Endothelial cell of umbilical vein (primary cell): ENCODE measurements around the gene KIFC3. TPM values are rescaled to one million over a fixed set of nuclear protein-coding genes. Genes with fewer than 3 reads are reported as not detected.

Experiments used
- BruUV-seq: library from RNA; stranded (reverse); fragments of 400-500 nt; replicated peaks from 2 replicates; lab custom pipeline; 2021; lab: Mats Ljungman, UMichigan
- CTCF ChIA-PET: fragments of 300-600, 350-600 bp; sonication (Branson Sonifier 250); formaldehyde crosslinking; loops from one replicate; lab custom pipeline; 2021; ENCODE audit warnings: antibody characterized with exemption, inconsistent platforms; lab: Charles Lee
- POLR2A ChIA-PET: fragments of 300-600, 350-600 bp; sonication (Branson Sonifier 250); formaldehyde crosslinking; loops from one replicate; lab custom pipeline; 2021; ENCODE audit warnings: antibody characterized with exemption, inconsistent platforms; lab: Charles Lee
- DNase-seq: peaks from one replicate; pipeline ENCODE4 v3.0.0-alpha.2; 2011; ENCODE audit warnings: low read depth, low spot score
- FAIRE-seq: peaks from 2 replicates; lab custom pipeline; 2011; peaks lifted over from hg19 to GRCh38; lab: Jason Lieb, UNC
- H2AFZ ChIP-seq: 2 replicates; pipeline ENCODE4 v1.6.0; 2012; ENCODE audit warnings: low read depth, low read length, control low read depth, inconsistent platforms
- H3K27ac ChIP-seq: 2 replicates; pipeline ENCODE4 v1.5.1; 2011; ENCODE audit warnings: low read depth, mild to moderate bottlenecking, control low read depth, low read length, moderate library complexity; ENCODE audit not compliant: insufficient read depth
- H3K27me3 ChIP-seq, 2 experiments: 2 replicates each; pipeline versions ENCODE4 v1.6.0 to v1.6.1; 2011; ENCODE audit warnings: low read length in 2 of 2, mixed read lengths in 1 of 2; ENCODE audit not compliant: control insufficient read depth in 2 of 2, insufficient read depth in 2 of 2
- H3K36me3 ChIP-seq, 2 experiments: 2 replicates in 1 of 2; 3 replicates in 1 of 2; pipeline ENCODE4 v1.5.1; 2011; ENCODE audit warnings: low read length in 2 of 2, mild to moderate bottlenecking in 1 of 2, moderate library complexity in 1 of 2; ENCODE audit not compliant: control insufficient read depth in 2 of 2, insufficient read depth in 2 of 2; ENCODE audit errors: extremely low read depth in 1 of 2
- H3K4me1 ChIP-seq: 3 replicates; pipeline ENCODE4 v1.5.1; 2011; ENCODE audit warnings: mild to moderate bottlenecking, low read length; ENCODE audit not compliant: control insufficient read depth, insufficient read depth; ENCODE audit errors: extremely low read depth
- H3K4me2 ChIP-seq: 2 replicates; pipeline ENCODE4 v1.6.1; 2011; ENCODE audit warnings: low read length, control low read depth, mixed read lengths; ENCODE audit not compliant: insufficient read depth
- H3K4me3 ChIP-seq, 3 experiments: fragments of 200-600 bp in 1 of 3; sonication (generic), shearing (Covaris generic) in 1 of 3; replicated peaks in 1 of 3; 2 replicates each; pipeline ENCODE4 v1.5.1; 2011 to 2016; ENCODE audit warnings: control low read depth in 3 of 3, low read length in 3 of 3, mild to moderate bottlenecking in 2 of 3, inconsistent platforms in 1 of 3, low read depth in 1 of 3, moderate library complexity in 1 of 3; ENCODE audit not compliant: insufficient read depth in 1 of 3
- H3K79me2 ChIP-seq: 2 replicates; pipeline ENCODE4 v1.6.0; 2012; ENCODE audit warnings: low read length, inconsistent platforms; ENCODE audit not compliant: control insufficient read depth, insufficient read depth
- H3K9ac ChIP-seq: replicated peaks from 2 replicates; pipeline ENCODE3; 2011; ENCODE audit warnings: low read length, control low read depth; ENCODE audit not compliant: insufficient read depth; ENCODE audit errors: extremely low read depth
- H3K9me1 ChIP-seq: replicated peaks from 3 replicates; pipeline ENCODE4 v1.6.0; 2011; ENCODE audit warnings: mild to moderate bottlenecking, low read length; ENCODE audit not compliant: control insufficient read depth, insufficient read depth; ENCODE audit errors: extremely low read depth
- H3K9me3 ChIP-seq: replicated peaks from 2 replicates; pipeline ENCODE4 v1.5.1; 2012; ENCODE audit warnings: low read length, inconsistent platforms; ENCODE audit not compliant: control insufficient read depth, insufficient read depth
- H4K20me1 ChIP-seq: replicated peaks from 2 replicates; pipeline ENCODE3; 2011; ENCODE audit warnings: mild to moderate bottlenecking, low read length; ENCODE audit not compliant: control insufficient read depth, insufficient read depth; ENCODE audit errors: extremely low read depth
- EZH2 ChIP-seq: IDR thresholded peaks from 2 replicates; pipeline ENCODE4 v1.6.1; 2012; ENCODE audit warnings: borderline replicate concordance, low read depth, mild to moderate bottlenecking, moderate library complexity, low read length, inconsistent platforms; ENCODE audit not compliant: severe bottlenecking
- FOS ChIP-seq: IDR thresholded peaks from 2 replicates; pipeline ENCODE4 v1.6.1; 2011; ENCODE audit warnings: mild to moderate bottlenecking, low read length, moderate library complexity, borderline replicate concordance; ENCODE audit not compliant: insufficient read depth
- GATA2 ChIP-seq: IDR thresholded peaks from 2 replicates; pipeline ENCODE4 v1.7.0; 2011; ENCODE audit warnings: low read depth, mild to moderate bottlenecking, moderate library complexity, mixed read lengths, low read length; ENCODE audit not compliant: insufficient read length, insufficient read depth
- JUN ChIP-seq: IDR thresholded peaks from 2 replicates; pipeline ENCODE4 v1.6.1; 2011; ENCODE audit warnings: borderline replicate concordance, low read depth; ENCODE audit not compliant: insufficient read length, insufficient read depth
- MYC ChIP-seq: IDR thresholded peaks from one replicate; pipeline ENCODE4 v1.6.1; 2011; ENCODE audit warnings: mild to moderate bottlenecking, low read depth, low read length
- POLR2A ChIP-seq: IDR thresholded peaks from 2 replicates; pipeline ENCODE4 v1.6.1; 2012; ENCODE audit warnings: low read depth, mild to moderate bottlenecking, control low read depth, low read length
- POLR2AphosphoS5 ChIP-seq: IDR thresholded peaks from 2 replicates; pipeline ENCODE4 v1.6.1; 2012; ENCODE audit warnings: low read depth, mild to moderate bottlenecking, control low read depth, low read length, moderate library complexity; ENCODE audit not compliant: insufficient read depth
- dilution Hi-C: fragments of 300-500 bp; cut with MboI; formaldehyde crosslinking; loops from one replicate; pipeline ENCODE4 v1.15.0; 2019; ENCODE audit warnings: low sequenced_read_pairs; ENCODE audit not compliant: extremely low pct_ligation_motif_present
- intact Hi-C: fragments of 100-400 bp; cut with micrococcal nuclease; formaldehyde crosslinking; loops from one replicate; pipeline ENCODE4 v1.10.0; 2022
- polyA plus RNA-seq, 4 experiments: library from polyadenylated mRNA; depleted of rRNA in 3 of 4; stranded (reverse) in 3 of 4; unstranded in 1 of 4; fragments of >200 nt; gene quantifications; 2 replicates each; pipeline versions ENCODE4 v1.2.1 to v1.2.3, GENCODE V29; 2011 to 2012; ENCODE audit warnings: missing spikeins in 1 of 4
- total RNA-seq: library from RNA; stranded (reverse); gene quantifications from 2 replicates; pipeline ENCODE4 v1.2.3, GENCODE V29; 2021
- TF ChIP-seq, protein P1 (sequence below): IDR thresholded peaks from 2 replicates; pipeline ENCODE4 v1.6.1; 2011; ENCODE audit not compliant: insufficient read depth, insufficient read length
- TF ChIP-seq, protein P2 (sequence below), 2 donors: IDR thresholded peaks; 1 replicate in 1 of 2; 2 replicates in 1 of 2; pipeline ENCODE4 v1.5.1; 2011; ENCODE audit warnings: low read length in 2 of 2, mild to moderate bottlenecking in 2 of 2, moderate library complexity in 2 of 2, control low read depth in 1 of 2, inconsistent platforms in 1 of 2, low read depth in 1 of 2; ENCODE audit not compliant: insufficient read depth in 1 of 2; ENCODE audit errors: extremely low read depth in 1 of 2

Gene KIFC3
- total and polyA plus RNA-seq, 2 donors (not counting 3 experiments of a cell fraction or from before 2014, with no cell fraction given), result 36.3 to 62.2 TPM

DNA sequence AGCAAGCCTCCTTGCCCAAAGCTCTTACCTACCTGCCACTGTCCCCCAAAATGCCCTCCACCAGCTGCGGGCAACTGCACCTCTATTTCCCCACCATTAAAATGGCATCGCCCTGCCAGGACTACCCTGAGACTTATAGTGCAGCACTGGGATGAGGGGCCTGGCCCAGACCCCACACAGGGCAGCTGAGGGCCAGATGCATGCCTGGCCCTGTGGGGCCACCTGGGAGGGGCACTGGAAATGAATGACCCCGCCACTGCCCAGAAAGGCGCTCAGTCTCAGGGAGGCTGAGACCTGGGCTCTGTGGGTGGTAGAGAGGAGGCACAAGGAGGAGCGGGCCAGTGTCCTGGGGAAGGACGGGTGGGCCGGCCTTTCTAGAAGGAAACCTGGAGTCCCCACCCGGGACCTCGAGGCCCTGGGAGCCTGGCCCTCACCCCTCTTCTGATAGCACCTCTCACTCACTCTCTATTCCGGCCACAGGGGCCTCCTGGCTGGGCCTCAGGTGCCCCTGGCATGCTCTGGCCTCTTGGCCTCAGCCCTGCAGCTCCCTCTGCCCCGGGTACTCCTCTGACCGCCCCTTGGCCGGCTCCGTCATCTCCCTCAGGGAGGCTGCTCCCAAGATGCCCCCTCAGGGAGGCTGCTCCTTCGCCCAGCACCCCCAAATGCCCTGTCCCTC is 39.8 kb downstream of the KIFC3 start:
- no peak for FAIRE-seq

More for the DNA sequence above, 39.8 kb downstream of the KIFC3 start:
- BruUV-seq, result no TSS peak
- Histone ChIP-seq H3K27me3 (no peaks in the 10 kb centered on the region), H3K4me3 (no peak overlapping the region), H3K27ac (no peak overlapping the region), H3K36me3 (peaks cover 0 to 31% of the 10 kb centered on the region in 2 experiments), H3K9me1 (no peaks in the 10 kb centered on the region), H3K4me2 (no peak overlapping the region), H2AFZ (no peak overlapping the region), H3K79me2 (no peaks in the 10 kb centered on the region), H4K20me1 (no peaks in the 10 kb centered on the region), H3K9me3 (no peaks in the 10 kb centered on the region), H3K9ac (no peak overlapping the region), H3K4me1 (peaks cover 4% of the 10 kb centered on the region)
- intact Hi-C loops (no loop called here), dilution Hi-C loops (no loop called here)
- ChIA-PET POLR2A (no interaction called here), CTCF (no interaction called here)
- DNase-seq, result no peak
- no peak for TF ChIP-seq GATA2
- TF ChIP-seq, protein P1, sequence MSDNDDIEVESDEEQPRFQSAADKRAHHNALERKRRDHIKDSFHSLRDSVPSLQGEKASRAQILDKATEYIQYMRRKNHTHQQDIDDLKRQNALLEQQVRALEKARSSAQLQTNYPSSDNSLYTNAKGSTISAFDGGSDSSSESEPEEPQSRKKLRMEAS, result no peak
- TF ChIP-seq POLR2A, result no peak
- no peak for TF ChIP-seq EZH2
- TF ChIP-seq POLR2AphosphoS5, result no peak
- TF ChIP-seq, protein P2, sequence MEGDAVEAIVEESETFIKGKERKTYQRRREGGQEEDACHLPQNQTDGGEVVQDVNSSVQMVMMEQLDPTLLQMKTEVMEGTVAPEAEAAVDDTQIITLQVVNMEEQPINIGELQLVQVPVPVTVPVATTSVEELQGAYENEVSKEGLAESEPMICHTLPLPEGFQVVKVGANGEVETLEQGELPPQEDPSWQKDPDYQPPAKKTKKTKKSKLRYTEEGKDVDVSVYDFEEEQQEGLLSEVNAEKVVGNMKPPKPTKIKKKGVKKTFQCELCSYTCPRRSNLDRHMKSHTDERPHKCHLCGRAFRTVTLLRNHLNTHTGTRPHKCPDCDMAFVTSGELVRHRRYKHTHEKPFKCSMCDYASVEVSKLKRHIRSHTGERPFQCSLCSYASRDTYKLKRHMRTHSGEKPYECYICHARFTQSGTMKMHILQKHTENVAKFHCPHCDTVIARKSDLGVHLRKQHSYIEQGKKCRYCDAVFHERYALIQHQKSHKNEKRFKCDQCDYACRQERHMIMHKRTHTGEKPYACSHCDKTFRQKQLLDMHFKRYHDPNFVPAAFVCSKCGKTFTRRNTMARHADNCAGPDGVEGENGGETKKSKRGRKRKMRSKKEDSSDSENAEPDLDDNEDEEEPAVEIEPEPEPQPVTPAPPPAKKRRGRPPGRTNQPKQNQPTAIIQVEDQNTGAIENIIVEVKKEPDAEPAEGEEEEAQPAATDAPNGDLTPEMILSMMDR (IDR thresholded peaks at IDR 0.05; ENCODE audit: extremely low read depth in 1 of 2, insufficient read depth in 1 of 2, low read depth in 1 of 2, low read length in 2 of 2), result no peak
- TF ChIP-seq JUN, result no peak
- no peak for TF ChIP-seq FOS
- TF ChIP-seq MYC, result no peak
